Smooth muscle cell (in vitro differentiated cells): ENCODE data around the gene AP1M1. TPM values are rescaled to one million over a fixed set of nuclear protein-coding genes. Genes with fewer than 3 reads are reported as not detected.

Experiments used
- DNase-seq: peaks from one replicate; lab custom pipeline; 2025; ENCODE audit not compliant: unreplicated experiment; lab: John Stamatoyannopoulos, UW
- H2AFZ ChIP-seq: fragments of 200-600 bp; sonication (generic); 2 replicates; pipeline ENCODE4 v1.6.0; 2016; ENCODE audit warnings: antibody characterized with exemption, low read depth, mild to moderate bottlenecking
- H3F3A ChIP-seq: fragments of 200-600 bp; sonication (generic); 2 replicates; pipeline ENCODE4 v1.6.0; 2017; ENCODE audit warnings: antibody characterized with exemption, low read depth
- H3K27ac ChIP-seq: fragments of 200-600 bp; sonication (generic); 2 replicates; pipeline ENCODE4 v1.5.1; 2016; ENCODE audit warnings: low read depth, mild to moderate bottlenecking
- H3K27me3 ChIP-seq: fragments of 200-600 bp; sonication (generic); 2 replicates; pipeline ENCODE4 v1.6.1; 2016; ENCODE audit warnings: low read depth, mild to moderate bottlenecking
- H3K36me3 ChIP-seq: fragments of 200-600 bp; sonication (generic); 2 replicates; pipeline ENCODE4 v1.5.1; 2016; ENCODE audit warnings: low read depth
- H3K4me1 ChIP-seq: fragments of 200-600 bp; sonication (generic); 2 replicates; pipeline ENCODE4 v1.5.1; 2016; ENCODE audit warnings: low read depth
- H3K4me2 ChIP-seq: fragments of 200-600 bp; sonication (generic); 2 replicates; pipeline ENCODE4 v1.6.0; 2016; ENCODE audit warnings: mild to moderate bottlenecking
- H3K4me3 ChIP-seq: fragments of 200-600 bp; sonication (generic); 2 replicates; pipeline ENCODE4 v1.5.1; 2016; ENCODE audit warnings: mild to moderate bottlenecking
- H3K79me2 ChIP-seq: fragments of 200-600 bp; sonication (generic); 2 replicates; pipeline ENCODE4 v1.6.0; 2016; ENCODE audit warnings: low read depth, mild to moderate bottlenecking
- H3K9ac ChIP-seq: fragments of 200-600 bp; sonication (generic); 2 replicates; pipeline ENCODE4 v1.6.0; 2016; ENCODE audit warnings: low read depth
- H3K9me3 ChIP-seq: fragments of 200-600 bp; sonication (generic); replicated peaks from 2 replicates; pipeline ENCODE4 v1.5.1; 2016; ENCODE audit warnings: low read depth
- H4K20me1 ChIP-seq: fragments of 200-600 bp; sonication (generic); 2 replicates; pipeline ENCODE4 v1.6.0; 2016; ENCODE audit warnings: low read depth
- CTCF ChIP-seq: fragments of 200-600 bp; sonication (generic); IDR thresholded peaks from 2 replicates; pipeline ENCODE4 v1.5.1; 2017; ENCODE audit warnings: borderline replicate concordance, mild to moderate bottlenecking, antibody characterized with exemption; ENCODE audit not compliant: insufficient read depth, poor library complexity, severe bottlenecking
- WGBS: methylation state at CpG from one replicate; pipeline ENCODE4 v1.1.7; 2016; ENCODE audit warnings: low lambda C conversion rate; 5-methylcytosine and 5-hydroxymethylcytosine counted together
- polyA plus RNA-seq: library from polyadenylated mRNA; unstranded; fragments of >200 nt; fragmentation: Nextera tagmentation; extraction: Ambion mirVana; gene quantifications from 2 replicates; pipeline ENCODE4 v1.2.1, GENCODE V29; 2016
- total RNA-seq: library from RNA; depleted of rRNA; stranded (reverse); fragments of >200 nt; gene quantifications from 2 replicates; pipeline ENCODE4 v1.2.3, GENCODE V29; 2014

AP1M1 gene
- total and polyA plus RNA-seq, 2 experiments from 2014 or later, result 70.6 to 119 TPM

GRCh38 chr19:16208064-16208759, 10.5 kb downstream of the AP1M1 start:
- H4K20me1 ChIP-seq, result peaks cover 28% of the 10 kb centered on the region
- TF ChIP-seq CTCF, result no peak
- no peak for DNase-seq
- H2AFZ ChIP-seq, result no peak overlapping the region
- no peaks in the 10 kb centered on the region for H3F3A ChIP-seq
- no peak overlapping the region for H3K27ac ChIP-seq
- H3K27me3 ChIP-seq, result no peaks in the 10 kb centered on the region
- H3K4me1 ChIP-seq, result no peaks in the 10 kb centered on the region
- peaks cover 25% of the 10 kb centered on the region for H3K79me2 ChIP-seq
- no peaks in the 10 kb centered on the region for H3K9me3 ChIP-seq
- no peak overlapping the region for H3K4me2 ChIP-seq
- H3K36me3 ChIP-seq, result peaks cover 8% of the 10 kb centered on the region
- 93% methylated on average over 21 of the region's 21 CpGs for WGBS
- no peak overlapping the region for H3K9ac ChIP-seq
- no peak overlapping the region for H3K4me3 ChIP-seq

GRCh38 chr19:16208847-16209665, 11.3 kb downstream of the AP1M1 start:
- Histone ChIP-seq H3K9me3 (no peaks in the 10 kb centered on the region), H3K27me3 (no peaks in the 10 kb centered on the region), H3K79me2 (peaks cover 33% of the 10 kb centered on the region), H3K4me1 (no peaks in the 10 kb centered on the region), H3K9ac (no peak overlapping the region), H3K4me3 (no peak overlapping the region), H2AFZ (no peak overlapping the region), H3K27ac (no peak overlapping the region), H3K36me3 (peaks cover 8% of the 10 kb centered on the region), H4K20me1 (peaks cover 26% of the 10 kb centered on the region), H3K4me2 (no peak overlapping the region), H3F3A (no peaks in the 10 kb centered on the region)
- TF ChIP-seq CTCF, result no peak
- no peak for DNase-seq
- WGBS, result 96% methylated on average over 29 of the region's 29 CpGs

GRCh38 chr19:16210168-16210567, 12.5 kb downstream of the AP1M1 start:
- WGBS, result over 99% methylated on average over 4 of the region's 4 CpGs
- peaks cover 8% of the 10 kb centered on the region for H3K36me3 ChIP-seq
- TF ChIP-seq CTCF, result no peak
- H3K27ac ChIP-seq, result no peak overlapping the region
- H2AFZ ChIP-seq, result no peak overlapping the region
- H3K9me3 ChIP-seq, result no peaks in the 10 kb centered on the region
- no peak overlapping the region for H3K4me3 ChIP-seq
- no peaks in the 10 kb centered on the region for H3K27me3 ChIP-seq
- H4K20me1 ChIP-seq, result peaks cover 30% of the 10 kb centered on the region
- no peak for DNase-seq
- H3K4me2 ChIP-seq, result no peak overlapping the region
- H3K79me2 ChIP-seq, result peaks cover 33% of the 10 kb centered on the region
- no peaks in the 10 kb centered on the region for H3F3A ChIP-seq
- no peak overlapping the region for H3K9ac ChIP-seq
- H3K4me1 ChIP-seq, result no peaks in the 10 kb centered on the region
